Naive thymus-derived CD4-positive, alpha-beta T cell (primary cell): ENCODE measurements around the gene PDE8A. TPM values are rescaled to one million over a fixed set of nuclear protein-coding genes. Genes with fewer than 3 reads are reported as not detected.
A peak's percentile ranks its signal among the peaks of the same experiment; 100 is the strongest.

Experiments
- ATAC-seq: fragments of 150-1000 bp; cut with Tn5 transposase; 2 replicates; pipeline ENCODE4 v1.10.0; 2021; ENCODE audit warnings: mild to moderate bottlenecking, moderate library complexity
- CTCF ChIA-PET: fragments of 350-600 bp; sonication (Branson Sonifier 250); formaldehyde crosslinking; loops from one replicate; lab custom pipeline; 2021; ENCODE audit warnings: antibody characterized with exemption; lab: Charles Lee
- POLR2A ChIA-PET: fragments of 350-600 bp; sonication (Branson Sonifier 250); formaldehyde crosslinking; loops from one replicate; lab custom pipeline; 2021; ENCODE audit warnings: antibody characterized with exemption, inconsistent platforms; lab: Charles Lee
- DNase-seq, 9 donors: peaks; one replicate each; pipeline versions ENCODE4 v3.0.0 to v3.0.0-alpha.2; 2020 to 2022; ENCODE audit warnings: mixed read lengths in 1 of 9
- H3K27ac ChIP-seq: one replicate; pipeline ENCODE4 v1.7.0; 2013; ENCODE audit warnings: mild to moderate bottlenecking, low read depth, low read length, moderate library complexity
- H3K27me3 ChIP-seq, 2 donors: one replicate each; pipeline ENCODE4 v1.7.0; 2013; ENCODE audit warnings: low read length in 2 of 2, mild to moderate bottlenecking in 2 of 2, moderate library complexity in 2 of 2; ENCODE audit not compliant: control insufficient read depth in 2 of 2, insufficient read depth in 2 of 2
- H3K36me3 ChIP-seq, 3 experiments: 1 replicate in 2 of 3; 2 replicates in 1 of 3; pipeline ENCODE4 v1.7.0; 2013; ENCODE audit warnings: low read length in 3 of 3, mild to moderate bottlenecking in 3 of 3, moderate library complexity in 1 of 3; ENCODE audit not compliant: insufficient read depth in 3 of 3, control insufficient read depth in 2 of 3
- H3K4me1 ChIP-seq, 2 donors: one replicate each; pipeline ENCODE4 v1.7.0; 2013; ENCODE audit warnings: low read length in 2 of 2, mild to moderate bottlenecking in 2 of 2, moderate library complexity in 1 of 2; ENCODE audit not compliant: control insufficient read depth in 2 of 2, insufficient read depth in 2 of 2
- H3K4me3 ChIP-seq: 2 replicates; pipeline ENCODE4 v1.7.0; 2013; ENCODE audit warnings: mild to moderate bottlenecking, low read length
- H3K9me3 ChIP-seq, 3 experiments: 1 replicate in 2 of 3; 2 replicates in 1 of 3; pipeline ENCODE4 v1.7.0; 2013; ENCODE audit warnings: low read length in 3 of 3; ENCODE audit not compliant: control insufficient read depth in 2 of 3
- H3K27ac Mint-ChIP-seq, 9 donors: one replicate each; pipeline ENCODE4 v1.8.0; 2020 to 2022; ENCODE audit warnings: mixed read lengths in 9 of 9, mild to moderate bottlenecking in 8 of 9, moderate library complexity in 5 of 9, inconsistent platforms in 2 of 9
- H3K27me3 Mint-ChIP-seq, 5 donors: one replicate each; pipeline ENCODE4 v1.8.0; 2021 to 2022; ENCODE audit warnings: mixed read lengths in 5 of 5, mild to moderate bottlenecking in 1 of 5
- H3K36me3 Mint-ChIP-seq, 5 donors: one replicate each; pipeline ENCODE4 v1.8.0; 2020 to 2022; ENCODE audit warnings: mixed read lengths in 5 of 5, mild to moderate bottlenecking in 3 of 5, inconsistent platforms in 1 of 5
- H3K4me1 Mint-ChIP-seq, 7 donors: one replicate each; pipeline ENCODE4 v1.8.0; 2020 to 2022; ENCODE audit warnings: mixed read lengths in 7 of 7, mild to moderate bottlenecking in 3 of 7, inconsistent platforms in 1 of 7
- H3K4me3 Mint-ChIP-seq, 10 donors: one replicate each; pipeline ENCODE4 v1.8.0; 2020 to 2022; ENCODE audit warnings: mild to moderate bottlenecking in 10 of 10, mixed read lengths in 10 of 10, moderate library complexity in 6 of 10, inconsistent platforms in 2 of 10
- H3K9me3 Mint-ChIP-seq, 11 donors: one replicate each; pipeline ENCODE4 v1.8.0; 2020 to 2022; ENCODE audit warnings: mixed read lengths in 11 of 11, mild to moderate bottlenecking in 4 of 11, inconsistent platforms in 1 of 11, moderate library complexity in 1 of 11
- intact Hi-C, 2 donors: fragments of 100-400 bp; cut with micrococcal nuclease; formaldehyde crosslinking; loops; one replicate each; pipeline ENCODE4 v1.15.1; 2023
- polyA plus RNA-seq, 2 donors: library from polyadenylated mRNA; unstranded; fragments of 300-500 nt; fragmentation: Illumina TruSeq; gene quantifications; one replicate each; pipeline ENCODE4 v1.2.3, GENCODE V29; 2021
- total RNA-seq, 6 experiments: library from RNA in 5 of 6; stranded (reverse) in 5 of 6; gene quantifications; 1 replicate in 5 of 6; 2 replicates in 1 of 6; pipeline ENCODE4 v1.2.3 and lab custom pipeline; 2021 to 2026

PDE8A gene
- total RNA-seq (10 to 100 TPM; 17.4 to 43.3 (median 33.8) TPM), polyA plus RNA-seq (1 to 10 TPM; 1.7 to 4.3 TPM), total RNA-seq (lab: John Stamatoyannopoulos, UW) (54.2 reads per million, percentile 73 among the genes with 10 or more reads in this experiment)

GRCh38 chr15:84981711-84982300 lies at the start of gene PDE8A:
PDE8A (plus strand) TSS chr15:84981856; CDS start chr15:84982163, 307 bp downstream.
- no peaks in the 10 kb centered on the region for H3K9me3 Mint-ChIP-seq
- H3K4me1 Mint-ChIP-seq: peaks cover 29 to 59% (median 51%) of the 10 kb centered on the region in 7 donors
- peaks cover 0 to 10% (median 0%) of the 10 kb centered on the region in 3 experiments for H3K36me3 ChIP-seq
- no peaks in the 10 kb centered on the region for H3K36me3 Mint-ChIP-seq
- DNase-seq: peak; percentile 40 to 64 (median 55)
- ChIA-PET POLR2A (interaction anchor here (1.1 to 3.5 kb wide), 10 partner anchors 8 to 266 kb away, joined by 3 to 15 read pairs (median 5); partner anchors contain the start of gene SEC11A), CTCF (interaction anchor here (2.0 kb wide), 1 partner anchor 63 kb away, joined by 6 read pairs; no protein-coding TSS in a partner anchor)
- peak within 1 kb of the TSS; percentile 88 to 98 (median 95) for H3K27ac Mint-ChIP-seq
- H3K4me3 ChIP-seq: peak within 1 kb of the TSS; percentile 98
- peaks cover 8 to 19% of the 10 kb centered on the region in 2 donors for H3K4me1 ChIP-seq
- intact Hi-C loops: loop anchor here (1.0 to 5.0 kb wide), 13 partner anchors 17 to 412 kb away; partner anchors contain the start of genes ZNF592 (in 2 of the 2), AKAP13 (in 1 of the 2), WDR73 (in 1 of the 2) and ZSCAN2 (in 1 of the 2)
- ATAC-seq: peak; percentile 8
- peak within 1 kb of the TSS; percentile 89 for H3K27ac ChIP-seq
- H3K9me3 ChIP-seq: no peaks in the 10 kb centered on the region
- H3K27me3 ChIP-seq: no peaks in the 10 kb centered on the region
- peak within 1 kb of the TSS; percentile 92 to 97 (median 95) for H3K4me3 Mint-ChIP-seq
- peaks cover 0 to 26% (median 0%) of the 10 kb centered on the region in 5 donors for H3K27me3 Mint-ChIP-seq

GRCh38 chr15:84934942-84935729 lies 46.5 kb upstream of the PDE8A start:
- no peaks in the 10 kb centered on the region for H3K9me3 ChIP-seq
- POLR2A ChIA-PET: no interaction called here
- intact Hi-C loops: no loop called here

GRCh38 chr15:84937144-84937543 lies 44.5 kb upstream of the PDE8A start:
- Histone ChIP-seq H3K27me3 (no peaks in the 10 kb centered on the region), H3K9me3 (no peaks in the 10 kb centered on the region), H3K36me3 (no peaks in the 10 kb centered on the region), H3K4me1 (no peaks in the 10 kb centered on the region), H3K27ac (no peak overlapping the region), H3K4me3 (no peak overlapping the region)
- CTCF ChIA-PET: no interaction called here
- Mint-ChIP-seq H3K36me3 (peaks cover 0 to 3% (median 0%) of the 10 kb centered on the region in 5 donors), H3K27me3 (peaks cover 0 to 21% (median 0%) of the 10 kb centered on the region in 5 donors), H3K4me3 (no peak overlapping the region), H3K9me3 (peaks cover 0 to 4% (median 0%) of the 10 kb centered on the region in 11 donors), H3K27ac (no peak overlapping the region), H3K4me1 (peaks cover 0 to 4% (median 0%) of the 10 kb centered on the region in 7 donors)
- ATAC-seq (no peak), DNase-seq (no peak)
- intact Hi-C loops: no loop called here
- POLR2A ChIA-PET: interaction anchor here (0.7 kb wide), 1 partner anchor 279 kb away, joined by 5 read pairs; the partner anchor contains the start of gene NMB

More at GRCh38 chr15:84934942-84935729, 46.5 kb upstream of the PDE8A start:
- Mint-ChIP-seq H3K4me3 (no peak overlapping the region), H3K27ac (no peak overlapping the region), H3K27me3 (peaks cover 0 to 13% (median 0%) of the 10 kb centered on the region in 5 donors), H3K9me3 (no peaks in the 10 kb centered on the region), H3K36me3 (peaks cover 0 to 3% (median 0%) of the 10 kb centered on the region in 5 donors), H3K4me1 (peaks cover 0 to 4% (median 0%) of the 10 kb centered on the region in 7 donors)
- Histone ChIP-seq H3K27ac (no peak overlapping the region), H3K4me3 (no peak overlapping the region), H3K4me1 (no peaks in the 10 kb centered on the region), H3K36me3 (no peaks in the 10 kb centered on the region), H3K27me3 (no peaks in the 10 kb centered on the region)
- ATAC-seq: no peak
- CTCF ChIA-PET: no interaction called here
- DNase-seq: no peak

GRCh38 chr15:84938726-84939125 lies 42.9 kb upstream of the PDE8A start:
- POLR2A ChIA-PET: no interaction called here
- Histone ChIP-seq H3K4me3 (no peak overlapping the region), H3K4me1 (no peaks in the 10 kb centered on the region), H3K36me3 (no peaks in the 10 kb centered on the region), H3K9me3 (no peaks in the 10 kb centered on the region), H3K27me3 (no peaks in the 10 kb centered on the region), H3K27ac (no peak overlapping the region)
- Mint-ChIP-seq H3K4me1 (peaks cover 0 to 4% (median 0%) of the 10 kb centered on the region in 7 donors), H3K9me3 (peaks cover 0 to 4% (median 0%) of the 10 kb centered on the region in 11 donors), H3K36me3 (peaks cover 0 to 3% (median 0%) of the 10 kb centered on the region in 5 donors), H3K27me3 (peaks cover 0 to 21% (median 0%) of the 10 kb centered on the region in 5 donors), H3K4me3 (no peak overlapping the region), H3K27ac (no peak overlapping the region)
- CTCF ChIA-PET: interaction anchor here (0.9 kb wide), 1 partner anchor 10 kb away, joined by 3 read pairs; no protein-coding TSS in a partner anchor
- intact Hi-C loops: no loop called here
- ATAC-seq (no peak), DNase-seq (no peak)

- peaks cover 0 to 21% (median 0%) of the 10 kb centered on the region in 5 donors for H3K27me3 Mint-ChIP-seq
Observed at GRCh38 chr15:84940399-84940798, 41.3 kb upstream of the PDE8A start.

GRCh38 chr15:84942456-84942855 lies 39.2 kb upstream of the PDE8A start:
- Mint-ChIP-seq H3K27me3 (peaks cover 0 to 18% (median 0%) of the 10 kb centered on the region in 5 donors), H3K36me3 (peaks cover 0 to 3% (median 0%) of the 10 kb centered on the region in 5 donors), H3K4me3 (no peak overlapping the region), H3K4me1 (peaks cover 0 to 2% (median 0%) of the 10 kb centered on the region in 7 donors), H3K27ac (no peak overlapping the region), H3K9me3 (peaks cover 0 to 4% (median 0%) of the 10 kb centered on the region in 11 donors)
- no peak for ATAC-seq
- DNase-seq: no peak
- ChIA-PET CTCF (no interaction called here), POLR2A (no interaction called here)
- H3K36me3 ChIP-seq: no peaks in the 10 kb centered on the region
- no peaks in the 10 kb centered on the region for H3K27me3 ChIP-seq
- intact Hi-C loops: no loop called here
- no peaks in the 10 kb centered on the region for H3K9me3 ChIP-seq
- H3K4me3 ChIP-seq: no peak overlapping the region
- no peaks in the 10 kb centered on the region for H3K4me1 ChIP-seq
- H3K27ac ChIP-seq: no peak overlapping the region

More at GRCh38 chr15:84940399-84940798, 41.3 kb upstream of the PDE8A start:
- no peak overlapping the region for H3K27ac ChIP-seq
- H3K36me3 ChIP-seq: no peaks in the 10 kb centered on the region
- CTCF ChIA-PET: no interaction called here
- no peaks in the 10 kb centered on the region for H3K27me3 ChIP-seq
- intact Hi-C loops: no loop called here
- DNase-seq (no peak), ATAC-seq (no peak)
- H3K9me3 ChIP-seq: no peaks in the 10 kb centered on the region
- Mint-ChIP-seq H3K4me1 (peaks cover 0 to 4% (median 0%) of the 10 kb centered on the region in 7 donors), H3K4me3 (no peak overlapping the region), H3K27ac (peak overlapping the region in 1 of 9 donors; percentile 32), H3K9me3 (peaks cover 0 to 4% (median 0%) of the 10 kb centered on the region in 11 donors), H3K36me3 (peaks cover 0 to 3% (median 0%) of the 10 kb centered on the region in 5 donors)
- H3K4me3 ChIP-seq: no peak overlapping the region
- H3K4me1 ChIP-seq: no peaks in the 10 kb centered on the region
- POLR2A ChIA-PET: no interaction called here
